ENCODE results near the gene AGRN.
"Not testable (repeated sequence)": the region's sequence is repeated elsewhere in the genome, so short reads cannot be mapped to it uniquely, and the experiment has no call there.

The AGRN gene

GRCh38 chr1:1092149-1092855, 72.4 kb downstream of the AGRN start:
- no peak for DNase-seq (ENCODE audit: low spot score)

GRCh38 chr1:1092894-1093609, 73.1 kb downstream of the AGRN start:
- no peak for DNase-seq (ENCODE audit: low spot score)

- no peak for DNase-seq (ENCODE audit: low spot score)
Observed at GRCh38 chr1:1093610-1093943, 73.7 kb downstream of the AGRN start.

- no peak for DNase-seq (ENCODE audit: low spot score)
Observed at GRCh38 chr1:1094981-1095380, 75.1 kb downstream of the AGRN start.

- DNase-seq (ENCODE audit: low spot score): not testable (repeated sequence)
Observed at GRCh38 chr1:1096136-1096535, 76.2 kb downstream of the AGRN start.

GRCh38 chr1:1098681-1099421, 78.9 kb downstream of the AGRN start:
- DNase-seq (ENCODE audit: low spot score): no peak

GRCh38 chr1:1099506-1100183, 79.7 kb downstream of the AGRN start:
- DNase-seq (ENCODE audit: low spot score): no peak

GRCh38 chr1:1100296-1100695, 80.4 kb downstream of the AGRN start:
- no peak for DNase-seq (ENCODE audit: low spot score)

GRCh38 chr1:1101503-1101902, 81.6 kb downstream of the AGRN start:
- DNase-seq (ENCODE audit: low spot score): no peak

- DNase-seq (ENCODE audit: low spot score): not testable (repeated sequence)
Observed at GRCh38 chr1:1104152-1104551, 84.2 kb downstream of the AGRN start.

Measured in hepatic stellate cell (primary cell).